Measurements from ENCODE around the gene GRK5.

DNA sequence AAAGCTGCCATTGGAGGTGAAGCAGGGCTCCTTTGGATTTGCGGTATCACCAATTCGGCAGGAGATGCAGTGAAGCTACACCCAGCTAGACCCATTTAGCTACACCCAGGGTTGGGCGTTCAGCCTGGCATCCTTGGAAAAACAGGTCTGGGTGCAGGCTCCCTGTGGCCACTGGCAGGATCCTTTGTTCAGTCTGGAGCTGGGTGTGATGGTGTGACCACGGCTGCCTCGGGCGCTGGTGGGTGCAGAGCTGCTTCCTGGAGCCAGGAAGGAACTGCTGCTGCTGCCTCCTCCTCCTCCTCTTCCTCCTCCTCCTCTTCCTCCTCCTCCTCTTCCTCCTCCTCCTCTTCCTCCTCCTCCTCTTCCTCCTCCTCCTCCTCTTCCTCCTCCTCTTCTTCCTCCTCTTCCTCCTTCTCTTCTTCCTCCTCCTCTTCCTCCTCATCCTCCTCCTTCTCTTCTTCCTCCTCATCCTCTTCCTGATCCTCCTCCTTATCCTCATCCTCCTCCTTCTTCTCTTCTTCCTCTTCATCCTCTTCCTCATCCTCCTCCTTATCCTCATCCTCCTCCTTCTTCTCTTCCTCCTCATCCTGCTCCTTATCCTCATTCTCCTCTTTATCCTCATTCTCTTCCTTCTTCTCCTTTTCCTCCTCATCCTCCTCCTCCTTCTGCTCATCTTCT is 84.0 kb downstream of the GRK5 start:
- TF ChIP-seq, protein P1, sequence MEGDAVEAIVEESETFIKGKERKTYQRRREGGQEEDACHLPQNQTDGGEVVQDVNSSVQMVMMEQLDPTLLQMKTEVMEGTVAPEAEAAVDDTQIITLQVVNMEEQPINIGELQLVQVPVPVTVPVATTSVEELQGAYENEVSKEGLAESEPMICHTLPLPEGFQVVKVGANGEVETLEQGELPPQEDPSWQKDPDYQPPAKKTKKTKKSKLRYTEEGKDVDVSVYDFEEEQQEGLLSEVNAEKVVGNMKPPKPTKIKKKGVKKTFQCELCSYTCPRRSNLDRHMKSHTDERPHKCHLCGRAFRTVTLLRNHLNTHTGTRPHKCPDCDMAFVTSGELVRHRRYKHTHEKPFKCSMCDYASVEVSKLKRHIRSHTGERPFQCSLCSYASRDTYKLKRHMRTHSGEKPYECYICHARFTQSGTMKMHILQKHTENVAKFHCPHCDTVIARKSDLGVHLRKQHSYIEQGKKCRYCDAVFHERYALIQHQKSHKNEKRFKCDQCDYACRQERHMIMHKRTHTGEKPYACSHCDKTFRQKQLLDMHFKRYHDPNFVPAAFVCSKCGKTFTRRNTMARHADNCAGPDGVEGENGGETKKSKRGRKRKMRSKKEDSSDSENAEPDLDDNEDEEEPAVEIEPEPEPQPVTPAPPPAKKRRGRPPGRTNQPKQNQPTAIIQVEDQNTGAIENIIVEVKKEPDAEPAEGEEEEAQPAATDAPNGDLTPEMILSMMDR (conservative IDR thresholded peaks at IDR 0.05 in 1 of 2, IDR thresholded peaks at IDR 0.05 in 1 of 2; ENCODE audit: extremely low read depth in 1 of 2, insufficient read depth in 1 of 2, low read depth in 1 of 2, low read length in 2 of 2) = no peak
- no peak for TF ChIP-seq EZH2 (IDR thresholded peaks at IDR 0.05; ENCODE audit: borderline replicate concordance, low read length)

Measured in mammary epithelial cell (primary cell).